ENCODE results near the gene CSMD2.

CSMD2 gene

DNA sequence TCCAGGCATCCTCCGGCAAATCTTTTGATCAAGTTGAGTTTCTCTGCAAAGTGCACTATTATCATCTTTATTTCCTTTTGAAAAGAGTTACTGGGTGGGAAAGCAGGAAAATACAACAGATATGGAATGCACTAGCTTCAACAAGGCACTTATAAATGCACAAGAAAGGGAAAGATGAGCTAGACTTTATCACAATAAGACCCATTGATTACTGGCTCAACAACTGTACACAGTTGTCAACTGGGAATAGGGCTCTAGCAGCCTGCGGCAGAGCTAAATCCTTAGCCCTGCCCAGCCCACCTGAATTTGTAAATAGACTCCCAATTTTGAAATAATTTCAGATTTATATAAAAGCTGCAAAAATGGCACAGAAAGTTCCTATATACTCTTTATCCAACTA, 111.4 kb downstream of the CSMD2 start:
- no peak overlapping the region for H3K9ac ChIP-seq (ENCODE audit: low read length)
- no peaks in the 10 kb centered on the region for H3K36me3 ChIP-seq (ENCODE audit: control insufficient read depth, insufficient read depth, low read length)
- H3K27me3 ChIP-seq (ENCODE audit: control insufficient read depth, insufficient read depth, low read length) = no peaks in the 10 kb centered on the region
- H3K4me1 ChIP-seq (ENCODE audit: control insufficient read depth, insufficient read depth, low read length) = peaks cover 14% of the 10 kb centered on the region
- H3K9me3 ChIP-seq (ENCODE audit: control insufficient read depth, insufficient read depth, low read depth, low read length) = peaks cover 17% of the 10 kb centered on the region
- H3K4me3 ChIP-seq (ENCODE audit: low read depth, low read length) = no peak overlapping the region
- H3K27ac ChIP-seq (ENCODE audit: low read depth, low read length) = no peak overlapping the region

DNA sequence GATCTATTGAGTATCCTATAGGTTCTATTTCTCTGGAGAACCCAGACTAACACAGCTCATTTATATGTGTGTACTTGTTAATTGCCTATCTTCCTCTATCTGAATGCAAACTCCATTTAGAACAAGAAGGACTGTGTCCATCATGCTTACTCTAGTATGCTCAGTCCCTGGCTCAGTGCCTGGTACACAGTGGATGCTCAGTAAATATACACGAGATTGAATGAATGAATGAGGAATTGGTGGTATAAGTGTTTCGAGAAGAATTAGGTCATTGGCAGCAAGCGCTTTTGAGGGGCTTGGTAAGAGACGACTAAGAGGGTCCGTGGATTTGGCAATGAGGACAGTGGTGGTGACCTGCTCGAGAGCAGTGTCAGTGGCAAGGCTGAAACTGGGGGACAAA, 112.5 kb downstream of the CSMD2 start:
- Histone ChIP-seq H3K36me3 (ENCODE audit: control insufficient read depth, insufficient read depth, low read length) (no peaks in the 10 kb centered on the region), H3K27me3 (ENCODE audit: control insufficient read depth, insufficient read depth, low read length) (no peaks in the 10 kb centered on the region), H3K4me3 (ENCODE audit: low read depth, low read length) (no peak overlapping the region), H3K9ac (ENCODE audit: low read length) (no peak overlapping the region), H3K4me1 (ENCODE audit: control insufficient read depth, insufficient read depth, low read length) (peaks cover 9% of the 10 kb centered on the region), H3K27ac (ENCODE audit: low read depth, low read length) (no peak overlapping the region), H3K9me3 (ENCODE audit: control insufficient read depth, insufficient read depth, low read depth, low read length) (peaks cover 17% of the 10 kb centered on the region)

DNA sequence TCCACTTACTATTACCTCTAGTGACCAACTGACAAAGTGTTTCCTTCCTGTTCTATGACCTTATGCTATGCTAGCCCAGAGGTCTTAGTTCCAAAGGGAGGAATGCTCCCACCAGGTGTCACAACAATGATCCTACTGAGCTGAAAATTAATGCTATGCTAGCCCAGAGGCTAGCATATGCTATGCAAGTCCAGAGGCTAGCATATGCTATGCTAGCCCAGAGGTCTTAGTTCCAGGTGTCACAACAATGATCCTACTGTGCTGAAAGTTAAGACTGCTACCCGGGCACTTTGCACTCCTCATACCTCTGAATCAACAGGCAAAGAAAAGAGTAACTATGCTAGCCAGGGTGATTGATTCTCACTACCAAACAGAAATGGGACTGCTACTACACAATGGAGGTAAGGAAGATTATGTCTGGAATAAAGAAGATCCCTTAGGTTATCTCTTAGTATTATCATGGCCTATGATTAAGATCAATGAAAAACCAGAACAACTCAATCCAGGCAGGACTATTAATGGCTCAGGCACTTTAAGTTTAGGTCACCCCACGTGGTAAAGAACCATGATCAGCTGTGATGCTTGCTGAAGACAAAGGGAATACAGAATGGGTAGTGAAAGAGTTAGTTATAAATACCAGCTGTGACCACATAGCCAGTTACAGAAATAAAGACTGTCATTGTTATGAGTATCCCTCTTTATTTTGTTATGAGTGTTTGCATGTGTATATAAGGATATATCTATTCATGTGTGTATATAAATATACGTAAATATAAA, 114.1 kb downstream of the CSMD2 start:
- Histone ChIP-seq H3K36me3 (ENCODE audit: control insufficient read depth, insufficient read depth, low read length) (no peaks in the 10 kb centered on the region), H3K27ac (ENCODE audit: low read depth, low read length) (no peak overlapping the region), H3K9ac (ENCODE audit: low read length) (no peak overlapping the region), H3K4me3 (ENCODE audit: low read depth, low read length) (no peak overlapping the region), H3K9me3 (ENCODE audit: control insufficient read depth, insufficient read depth, low read depth, low read length) (peaks cover 17% of the 10 kb centered on the region), H3K27me3 (ENCODE audit: control insufficient read depth, insufficient read depth, low read length) (no peaks in the 10 kb centered on the region), H3K4me1 (ENCODE audit: control insufficient read depth, insufficient read depth, low read length) (peaks cover 3% of the 10 kb centered on the region)

DNA sequence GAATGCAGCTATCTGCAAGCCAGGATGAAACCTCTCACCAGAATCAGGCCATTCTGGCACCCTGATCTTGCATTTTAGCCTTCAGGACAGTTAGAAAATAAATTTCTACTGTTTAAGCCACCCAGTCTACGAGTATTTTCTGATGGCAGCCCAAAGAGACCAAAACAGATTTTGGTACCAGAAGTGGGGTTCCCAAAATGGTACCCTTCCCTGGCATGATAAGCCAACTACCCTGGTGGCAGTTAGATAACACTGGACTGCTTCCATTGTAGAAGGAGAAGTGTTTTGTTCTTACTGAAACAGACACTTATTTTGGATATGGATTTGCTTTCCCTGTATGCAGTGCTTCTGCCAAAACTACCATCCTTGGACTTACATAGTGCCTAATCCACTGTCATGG, 115.0 kb downstream of the CSMD2 start:
- Histone ChIP-seq H3K36me3 (ENCODE audit: control insufficient read depth, insufficient read depth, low read length) (no peaks in the 10 kb centered on the region), H3K9me3 (ENCODE audit: control insufficient read depth, insufficient read depth, low read depth, low read length) (peaks cover 17% of the 10 kb centered on the region)

DNA sequence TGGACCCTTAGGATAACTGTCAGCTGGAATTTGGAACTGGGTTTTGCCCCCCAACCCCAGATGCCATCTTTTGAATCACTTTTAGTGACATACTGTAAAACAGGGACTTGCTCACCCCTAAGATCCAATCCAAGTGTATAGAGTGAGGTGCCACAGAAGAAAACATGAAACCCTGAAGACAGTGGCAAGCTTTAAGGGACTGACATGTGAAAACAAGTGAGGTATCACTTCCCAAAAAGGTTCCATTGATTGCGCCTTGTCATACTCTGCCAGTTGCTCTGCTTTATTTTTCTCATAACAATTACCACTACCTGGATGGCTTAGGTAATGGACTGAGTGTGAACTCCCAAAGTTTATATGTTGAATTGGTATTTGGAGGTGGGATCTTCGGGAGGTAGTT, 115.6 kb downstream of the CSMD2 start:
- H3K27me3 ChIP-seq (ENCODE audit: control insufficient read depth, insufficient read depth, low read length) = no peaks in the 10 kb centered on the region
- no peak overlapping the region for H3K9ac ChIP-seq (ENCODE audit: low read length)
- no peak overlapping the region for H3K4me3 ChIP-seq (ENCODE audit: low read depth, low read length)
- no peak overlapping the region for H3K27ac ChIP-seq (ENCODE audit: low read depth, low read length)
- H3K4me1 ChIP-seq (ENCODE audit: control insufficient read depth, insufficient read depth, low read length) = no peaks in the 10 kb centered on the region
- peaks cover 17% of the 10 kb centered on the region for H3K9me3 ChIP-seq (ENCODE audit: control insufficient read depth, insufficient read depth, low read depth, low read length)
- H3K36me3 ChIP-seq (ENCODE audit: control insufficient read depth, insufficient read depth, low read length) = no peaks in the 10 kb centered on the region

More for the DNA sequence above, 115.0 kb downstream of the CSMD2 start:
- Histone ChIP-seq H3K4me1 (ENCODE audit: control insufficient read depth, insufficient read depth, low read length) (peaks cover under 1% of the 10 kb centered on the region), H3K27me3 (ENCODE audit: control insufficient read depth, insufficient read depth, low read length) (no peaks in the 10 kb centered on the region), H3K4me3 (ENCODE audit: low read depth, low read length) (no peak overlapping the region), H3K9ac (ENCODE audit: low read length) (no peak overlapping the region), H3K27ac (ENCODE audit: low read depth, low read length) (no peak overlapping the region)

DNA sequence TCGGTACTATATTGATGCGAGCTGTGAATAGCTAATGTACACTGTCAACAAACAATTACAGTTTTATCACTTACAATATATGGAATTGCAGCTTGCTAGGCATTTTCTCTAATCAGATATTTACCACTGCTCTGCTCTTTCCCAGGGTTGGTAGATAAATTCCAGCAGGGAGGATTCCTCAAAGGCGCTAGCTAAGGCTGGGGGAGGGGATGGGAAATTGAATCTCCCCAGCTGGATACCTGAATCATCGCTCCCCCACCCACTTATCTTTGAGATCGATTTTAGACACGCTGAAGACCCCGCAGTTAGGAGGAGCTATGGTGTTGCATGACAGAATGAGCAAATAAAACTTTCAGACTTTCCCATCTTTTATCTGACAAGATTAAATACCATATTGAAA, 127.2 kb downstream of the CSMD2 start:
- Histone ChIP-seq H3K9me3 (ENCODE audit: control insufficient read depth, insufficient read depth, low read depth, low read length) (no peaks in the 10 kb centered on the region), H3K4me3 (ENCODE audit: low read depth, low read length) (no peak overlapping the region), H3K27me3 (ENCODE audit: control insufficient read depth, insufficient read depth, low read length) (no peaks in the 10 kb centered on the region), H3K36me3 (ENCODE audit: control insufficient read depth, insufficient read depth, low read length) (no peaks in the 10 kb centered on the region), H3K4me1 (ENCODE audit: control insufficient read depth, insufficient read depth, low read length) (peaks cover 14% of the 10 kb centered on the region), H3K27ac (ENCODE audit: low read depth, low read length) (no peak overlapping the region), H3K9ac (ENCODE audit: low read length) (no peak overlapping the region)

DNA sequence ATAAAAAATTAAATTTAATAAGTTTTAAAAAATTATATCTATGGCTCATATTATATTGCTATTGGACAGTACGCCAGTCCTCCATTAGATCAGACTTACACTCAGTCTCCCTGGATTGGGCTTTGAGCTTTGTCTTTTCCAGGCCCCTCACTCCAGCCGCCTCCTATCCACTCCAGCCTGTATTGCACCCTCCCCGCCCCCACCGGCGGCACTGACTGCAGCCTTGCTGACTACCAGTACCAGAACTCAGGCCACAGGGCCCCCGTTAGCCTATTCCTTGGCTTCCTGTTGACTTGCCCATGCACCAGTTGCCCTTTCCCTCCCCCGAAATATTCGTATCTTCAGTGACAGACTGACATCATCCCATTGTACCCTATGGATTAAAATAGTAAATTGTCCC, 127.9 kb downstream of the CSMD2 start:
- Histone ChIP-seq H3K27me3 (ENCODE audit: control insufficient read depth, insufficient read depth, low read length) (no peaks in the 10 kb centered on the region), H3K36me3 (ENCODE audit: control insufficient read depth, insufficient read depth, low read length) (no peaks in the 10 kb centered on the region), H3K4me3 (ENCODE audit: low read depth, low read length) (no peak overlapping the region), H3K4me1 (ENCODE audit: control insufficient read depth, insufficient read depth, low read length) (peaks cover 14% of the 10 kb centered on the region), H3K9ac (ENCODE audit: low read length) (no peak overlapping the region), H3K27ac (ENCODE audit: low read depth, low read length) (no peak overlapping the region), H3K9me3 (ENCODE audit: control insufficient read depth, insufficient read depth, low read depth, low read length) (no peaks in the 10 kb centered on the region)

DNA sequence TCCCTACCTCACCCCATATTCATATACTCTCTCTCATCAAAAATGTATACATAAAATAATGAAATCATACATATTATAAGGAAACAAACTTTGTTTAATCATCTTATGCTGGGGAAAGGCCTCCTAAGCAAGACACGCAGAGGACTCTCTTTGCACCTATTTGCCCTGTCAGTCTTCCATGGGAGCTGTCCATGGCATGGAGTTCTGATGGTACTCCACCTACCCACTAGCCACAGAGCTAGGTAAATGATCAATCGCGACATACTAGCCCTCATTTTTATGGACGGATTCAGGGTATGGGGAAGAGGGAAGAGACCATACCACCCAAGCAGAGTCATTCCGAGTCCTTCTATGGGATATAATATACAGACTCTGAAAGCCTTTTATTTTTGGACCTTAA, 131.0 kb downstream of the CSMD2 start:
- H3K4me3 ChIP-seq (ENCODE audit: low read depth, low read length) = no peak overlapping the region
- H3K9me3 ChIP-seq (ENCODE audit: control insufficient read depth, insufficient read depth, low read depth, low read length) = no peaks in the 10 kb centered on the region
- H3K9ac ChIP-seq (ENCODE audit: low read length) = no peak overlapping the region
- H3K27me3 ChIP-seq (ENCODE audit: control insufficient read depth, insufficient read depth, low read length) = no peaks in the 10 kb centered on the region
- peaks cover 14% of the 10 kb centered on the region for H3K4me1 ChIP-seq (ENCODE audit: control insufficient read depth, insufficient read depth, low read length)
- no peaks in the 10 kb centered on the region for H3K36me3 ChIP-seq (ENCODE audit: control insufficient read depth, insufficient read depth, low read length)
- H3K27ac ChIP-seq (ENCODE audit: low read depth, low read length) = no peak overlapping the region

DNA sequence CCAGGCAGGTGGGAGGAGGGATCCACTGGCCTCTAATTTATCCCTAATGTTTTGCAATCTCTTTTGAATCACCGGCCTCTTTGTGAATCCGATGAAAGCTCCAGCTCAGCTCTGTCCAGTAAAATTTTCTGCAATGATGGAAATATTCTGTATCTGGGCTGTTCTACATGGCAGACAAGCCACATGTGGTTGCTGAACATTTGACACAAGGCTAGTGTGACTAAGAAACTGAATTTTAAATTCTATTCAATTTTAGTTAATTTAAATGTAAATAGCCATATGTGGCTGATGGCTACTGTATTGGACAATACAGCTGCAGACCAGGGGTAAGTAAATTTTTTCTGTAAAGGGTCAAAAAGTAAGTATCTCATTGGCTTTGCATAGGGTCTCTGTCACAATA, 135.1 kb downstream of the CSMD2 start:
- no peak overlapping the region for H3K4me3 ChIP-seq (ENCODE audit: low read depth, low read length)
- no peak overlapping the region for H3K27ac ChIP-seq (ENCODE audit: low read depth, low read length)
- H3K36me3 ChIP-seq (ENCODE audit: control insufficient read depth, insufficient read depth, low read length) = no peaks in the 10 kb centered on the region
- no peaks in the 10 kb centered on the region for H3K27me3 ChIP-seq (ENCODE audit: control insufficient read depth, insufficient read depth, low read length)
- H3K9me3 ChIP-seq (ENCODE audit: control insufficient read depth, insufficient read depth, low read depth, low read length) = no peaks in the 10 kb centered on the region
- no peaks in the 10 kb centered on the region for H3K4me1 ChIP-seq (ENCODE audit: control insufficient read depth, insufficient read depth, low read length)
- no peak overlapping the region for H3K9ac ChIP-seq (ENCODE audit: low read length)

DNA sequence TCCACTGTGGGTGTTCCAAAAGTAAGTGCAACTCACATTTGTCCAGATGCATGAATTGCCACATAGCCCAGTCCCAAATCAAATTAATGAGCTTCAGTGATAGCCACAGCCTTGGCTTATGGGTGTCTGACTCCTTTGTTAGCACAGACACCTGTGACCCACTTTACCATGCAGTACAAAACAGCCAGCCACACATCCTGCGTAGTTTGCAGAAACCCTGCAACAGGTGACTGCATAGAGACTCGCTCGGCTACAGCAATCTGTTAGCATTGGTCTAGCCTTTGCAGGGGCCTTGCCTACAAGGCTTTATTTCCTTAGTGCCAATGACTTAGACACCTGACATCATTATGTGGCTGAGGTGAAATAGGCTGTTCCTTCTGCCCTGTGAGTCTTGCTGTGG, 135.5 kb downstream of the CSMD2 start:
- Histone ChIP-seq H3K36me3 (ENCODE audit: control insufficient read depth, insufficient read depth, low read length) (no peaks in the 10 kb centered on the region), H3K9me3 (ENCODE audit: control insufficient read depth, insufficient read depth, low read depth, low read length) (no peaks in the 10 kb centered on the region), H3K27me3 (ENCODE audit: control insufficient read depth, insufficient read depth, low read length) (no peaks in the 10 kb centered on the region), H3K4me1 (ENCODE audit: control insufficient read depth, insufficient read depth, low read length) (no peaks in the 10 kb centered on the region), H3K4me3 (ENCODE audit: low read depth, low read length) (no peak overlapping the region), H3K9ac (ENCODE audit: low read length) (no peak overlapping the region), H3K27ac (ENCODE audit: low read depth, low read length) (no peak overlapping the region)

DNA sequence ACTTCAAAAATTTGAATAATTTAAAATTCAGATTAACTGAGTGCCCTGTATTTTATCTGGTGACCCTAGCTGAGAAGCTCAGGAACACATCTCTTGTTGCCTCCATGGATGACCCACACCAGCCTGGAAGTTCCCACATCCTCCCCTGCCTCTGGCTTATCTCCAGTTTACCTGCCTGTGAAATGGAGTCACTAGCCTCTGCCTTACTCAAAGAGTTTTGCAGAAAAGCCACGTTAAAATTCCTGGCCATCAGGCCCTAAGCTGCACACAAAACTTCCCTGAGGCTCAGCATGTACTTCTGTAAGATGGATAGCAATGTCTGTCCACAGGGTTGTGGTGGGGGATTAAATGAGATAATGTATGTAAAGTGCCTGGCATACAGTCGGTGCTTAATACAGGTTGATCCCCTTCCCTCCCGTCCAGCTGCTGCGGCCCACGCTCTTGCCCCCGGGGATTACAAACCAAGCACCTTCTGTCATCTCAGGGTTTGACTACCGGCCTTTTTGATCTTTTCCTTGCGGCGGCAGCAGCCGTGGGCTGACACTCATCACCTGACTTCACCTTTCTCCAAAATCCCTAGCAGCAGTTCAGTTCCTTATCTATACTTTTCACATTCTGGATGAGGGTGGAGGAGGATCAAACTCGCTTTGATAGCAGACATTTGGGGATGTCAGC, 136.5 kb downstream of the CSMD2 start:
- Histone ChIP-seq H3K36me3 (ENCODE audit: control insufficient read depth, insufficient read depth, low read length) (no peaks in the 10 kb centered on the region), H3K4me1 (ENCODE audit: control insufficient read depth, insufficient read depth, low read length) (no peaks in the 10 kb centered on the region), H3K27ac (ENCODE audit: low read depth, low read length) (no peak overlapping the region), H3K9ac (ENCODE audit: low read length) (no peak overlapping the region), H3K4me3 (ENCODE audit: low read depth, low read length) (no peak overlapping the region), H3K27me3 (ENCODE audit: control insufficient read depth, insufficient read depth, low read length) (no peaks in the 10 kb centered on the region), H3K9me3 (ENCODE audit: control insufficient read depth, insufficient read depth, low read depth, low read length) (no peaks in the 10 kb centered on the region)
